Uterus (tissue), 2 donors: ENCODE measurements around the gene FAM174A.

ENCODE experiments used
- POLR2A ChIP-seq, 2 donors: fragments of 450-650 bp; IDR thresholded peaks; one replicate each; pipeline ENCODE4 v1.6.1; 2016; ENCODE audit warnings: antibody characterized with exemption in 2 of 2, mild to moderate bottlenecking in 1 of 2, moderate library complexity in 1 of 2
- TF ChIP-seq, protein P1 (sequence below), 4 experiments: fragments of 200-600 bp in 2 of 4; fragments of 450-650 bp in 2 of 4; sonication (generic) in 2 of 4; IDR thresholded peaks; one replicate each; pipeline ENCODE4 v1.5.1; 2016 to 2019; ENCODE audit warnings: antibody characterized with exemption in 4 of 4, mild to moderate bottlenecking in 2 of 4, moderate library complexity in 1 of 4

DNA sequence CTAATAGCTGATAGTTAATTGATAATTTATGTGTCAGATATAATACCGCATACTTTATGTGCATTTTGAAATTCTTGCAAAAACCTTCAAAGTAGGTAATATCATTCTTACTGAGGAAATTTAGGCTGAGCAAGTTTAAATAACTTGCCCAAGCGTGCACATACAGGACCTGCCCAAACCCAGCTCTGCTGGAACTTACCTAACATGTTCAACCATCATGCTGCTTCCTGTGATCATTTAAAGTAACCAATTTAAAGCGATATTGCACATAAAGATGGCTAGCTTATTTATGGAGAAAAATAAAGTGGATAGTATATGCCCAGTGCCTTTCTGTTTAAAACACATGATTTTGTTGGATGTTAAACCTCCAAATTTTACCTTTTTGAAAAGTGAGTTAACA is 4.3 kb downstream of the FAM174A start:
- TF ChIP-seq, protein P1, sequence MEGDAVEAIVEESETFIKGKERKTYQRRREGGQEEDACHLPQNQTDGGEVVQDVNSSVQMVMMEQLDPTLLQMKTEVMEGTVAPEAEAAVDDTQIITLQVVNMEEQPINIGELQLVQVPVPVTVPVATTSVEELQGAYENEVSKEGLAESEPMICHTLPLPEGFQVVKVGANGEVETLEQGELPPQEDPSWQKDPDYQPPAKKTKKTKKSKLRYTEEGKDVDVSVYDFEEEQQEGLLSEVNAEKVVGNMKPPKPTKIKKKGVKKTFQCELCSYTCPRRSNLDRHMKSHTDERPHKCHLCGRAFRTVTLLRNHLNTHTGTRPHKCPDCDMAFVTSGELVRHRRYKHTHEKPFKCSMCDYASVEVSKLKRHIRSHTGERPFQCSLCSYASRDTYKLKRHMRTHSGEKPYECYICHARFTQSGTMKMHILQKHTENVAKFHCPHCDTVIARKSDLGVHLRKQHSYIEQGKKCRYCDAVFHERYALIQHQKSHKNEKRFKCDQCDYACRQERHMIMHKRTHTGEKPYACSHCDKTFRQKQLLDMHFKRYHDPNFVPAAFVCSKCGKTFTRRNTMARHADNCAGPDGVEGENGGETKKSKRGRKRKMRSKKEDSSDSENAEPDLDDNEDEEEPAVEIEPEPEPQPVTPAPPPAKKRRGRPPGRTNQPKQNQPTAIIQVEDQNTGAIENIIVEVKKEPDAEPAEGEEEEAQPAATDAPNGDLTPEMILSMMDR (IDR thresholded peaks at IDR 0.05) = no peak
- no peak for TF ChIP-seq POLR2A (IDR thresholded peaks at IDR 0.05)
